OCI-LY7 (cell line): ENCODE data around the gene AP1S3.

Source experiments
- CTCF ChIP-seq: fragments of 200-600 bp; sonication (generic); conservative IDR thresholded peaks from 2 replicates; pipeline ENCODE4 v1.5.1; 2014; ENCODE audit warnings: mild to moderate bottlenecking, antibody characterized with exemption, low read length, moderate library complexity, mixed read lengths
- EZH2phosphoT487 ChIP-seq: fragments of 200-600 bp; sonication (generic); IDR thresholded peaks from 2 replicates; pipeline ENCODE4 v1.6.1; 2018; ENCODE audit warnings: low read depth, borderline replicate concordance, mild to moderate bottlenecking, mixed run types, antibody characterized with exemption, low read length, moderate library complexity, mixed read lengths

GRCh38 chr2:223870840-223871611 is 33.6 kb upstream of the AP1S3 start:
- TF ChIP-seq CTCF (no peak), EZH2phosphoT487 (no peak)
